Vagina (tissue), 2 donors: ENCODE measurements around the gene DNAH9.

ENCODE experiments used
- POLR2AphosphoS5 ChIP-seq, 2 donors: sonication (generic); formaldehyde crosslinking; IDR thresholded peaks; one replicate each; pipeline ENCODE4 v1.9.0; 2017; ENCODE audit warnings: antibody characterized with exemption in 2 of 2, mild to moderate bottlenecking in 2 of 2, low read depth in 1 of 2; ENCODE audit not compliant: insufficient read depth in 1 of 2
- TF ChIP-seq, protein P1 (sequence below), 3 experiments: fragments of 450-650 bp in 2 of 3; fragments of 200-600 bp in 1 of 3; sonication (generic) in 1 of 3; IDR thresholded peaks; one replicate each; pipeline ENCODE4 v1.5.1; 2017 to 2019; ENCODE audit warnings: antibody characterized with exemption in 3 of 3, mild to moderate bottlenecking in 2 of 3, moderate library complexity in 2 of 3

DNA sequence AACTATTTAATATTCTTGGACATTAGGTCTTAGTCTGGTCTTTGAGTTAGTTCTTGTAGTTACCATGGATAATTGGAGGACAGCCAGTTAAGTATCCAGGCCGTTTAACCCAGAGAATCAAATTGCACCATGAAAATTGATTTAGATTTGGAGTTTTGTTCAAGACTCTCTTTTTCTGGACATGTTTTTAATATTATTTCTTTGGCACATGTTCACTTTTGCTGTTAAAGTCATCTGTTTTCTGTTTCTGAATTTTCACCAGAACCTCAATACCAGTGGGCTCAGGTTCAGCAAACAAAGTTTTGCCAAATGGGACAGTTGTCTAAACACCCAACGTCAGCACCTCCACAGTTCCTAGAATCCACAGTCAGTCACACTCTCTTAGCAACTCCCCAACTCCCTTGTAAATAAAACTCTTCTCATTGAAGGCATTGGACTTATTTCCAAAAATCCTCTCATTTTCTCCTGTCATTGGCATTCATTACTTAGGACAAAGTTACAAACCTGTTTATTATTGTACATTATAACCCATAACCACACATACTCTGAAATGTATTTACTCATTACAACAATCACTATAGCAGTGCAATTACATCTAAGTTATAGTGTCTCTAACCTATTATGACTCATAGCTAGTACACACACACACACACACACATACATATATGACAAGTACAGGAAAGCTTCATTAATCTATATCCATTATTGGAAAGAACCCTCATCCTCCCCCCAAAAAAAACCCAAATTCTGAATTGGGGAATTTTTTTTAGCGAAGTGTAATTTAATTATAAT is 33.5 kb upstream of the DNAH9 start:
- TF ChIP-seq POLR2AphosphoS5 (IDR thresholded peaks at IDR 0.05; ENCODE audit: insufficient read depth in 1 of 2, low read depth in 1 of 2) = no peak
- TF ChIP-seq, protein P1, sequence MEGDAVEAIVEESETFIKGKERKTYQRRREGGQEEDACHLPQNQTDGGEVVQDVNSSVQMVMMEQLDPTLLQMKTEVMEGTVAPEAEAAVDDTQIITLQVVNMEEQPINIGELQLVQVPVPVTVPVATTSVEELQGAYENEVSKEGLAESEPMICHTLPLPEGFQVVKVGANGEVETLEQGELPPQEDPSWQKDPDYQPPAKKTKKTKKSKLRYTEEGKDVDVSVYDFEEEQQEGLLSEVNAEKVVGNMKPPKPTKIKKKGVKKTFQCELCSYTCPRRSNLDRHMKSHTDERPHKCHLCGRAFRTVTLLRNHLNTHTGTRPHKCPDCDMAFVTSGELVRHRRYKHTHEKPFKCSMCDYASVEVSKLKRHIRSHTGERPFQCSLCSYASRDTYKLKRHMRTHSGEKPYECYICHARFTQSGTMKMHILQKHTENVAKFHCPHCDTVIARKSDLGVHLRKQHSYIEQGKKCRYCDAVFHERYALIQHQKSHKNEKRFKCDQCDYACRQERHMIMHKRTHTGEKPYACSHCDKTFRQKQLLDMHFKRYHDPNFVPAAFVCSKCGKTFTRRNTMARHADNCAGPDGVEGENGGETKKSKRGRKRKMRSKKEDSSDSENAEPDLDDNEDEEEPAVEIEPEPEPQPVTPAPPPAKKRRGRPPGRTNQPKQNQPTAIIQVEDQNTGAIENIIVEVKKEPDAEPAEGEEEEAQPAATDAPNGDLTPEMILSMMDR (IDR thresholded peaks at IDR 0.05) = no peak
